ENCODE measurements around the gene CRIP1.

Gene CRIP1

GRCh38 chr14:105452963-105453362, 33.7 kb upstream of the CRIP1 start:
- DNase-seq = no peak

GRCh38 chr14:105453847-105454246, 32.8 kb upstream of the CRIP1 start:
- no peak for DNase-seq

DNA sequence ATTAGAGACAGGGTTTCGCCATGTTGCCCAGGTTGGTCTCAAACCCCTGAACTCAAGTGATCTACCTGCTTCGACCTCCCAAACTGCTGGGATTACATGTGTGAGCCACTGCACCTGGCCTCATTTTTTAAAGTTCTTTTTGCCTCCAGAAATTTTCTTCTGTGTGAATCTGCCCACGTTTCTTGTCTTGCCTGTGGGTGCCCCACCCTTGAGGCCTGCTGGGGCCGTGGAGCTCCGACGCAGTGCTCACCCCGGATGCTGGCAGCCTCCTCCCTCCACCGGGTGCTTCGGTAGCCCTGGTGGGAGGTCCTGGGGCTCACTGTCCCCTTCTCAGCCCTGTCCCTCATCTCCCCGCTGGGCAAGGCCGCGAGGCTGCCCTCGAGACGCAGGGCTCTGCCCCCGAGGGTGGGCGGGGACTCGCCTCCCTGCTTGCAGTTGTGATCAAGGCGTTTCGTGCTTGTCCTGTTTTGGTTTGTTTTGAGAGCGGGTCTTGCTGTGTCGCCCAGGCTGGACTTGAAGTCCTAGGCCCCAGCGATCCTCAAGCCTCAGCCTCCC, 31.5 kb upstream of the CRIP1 start:
- no peak for DNase-seq

DNA sequence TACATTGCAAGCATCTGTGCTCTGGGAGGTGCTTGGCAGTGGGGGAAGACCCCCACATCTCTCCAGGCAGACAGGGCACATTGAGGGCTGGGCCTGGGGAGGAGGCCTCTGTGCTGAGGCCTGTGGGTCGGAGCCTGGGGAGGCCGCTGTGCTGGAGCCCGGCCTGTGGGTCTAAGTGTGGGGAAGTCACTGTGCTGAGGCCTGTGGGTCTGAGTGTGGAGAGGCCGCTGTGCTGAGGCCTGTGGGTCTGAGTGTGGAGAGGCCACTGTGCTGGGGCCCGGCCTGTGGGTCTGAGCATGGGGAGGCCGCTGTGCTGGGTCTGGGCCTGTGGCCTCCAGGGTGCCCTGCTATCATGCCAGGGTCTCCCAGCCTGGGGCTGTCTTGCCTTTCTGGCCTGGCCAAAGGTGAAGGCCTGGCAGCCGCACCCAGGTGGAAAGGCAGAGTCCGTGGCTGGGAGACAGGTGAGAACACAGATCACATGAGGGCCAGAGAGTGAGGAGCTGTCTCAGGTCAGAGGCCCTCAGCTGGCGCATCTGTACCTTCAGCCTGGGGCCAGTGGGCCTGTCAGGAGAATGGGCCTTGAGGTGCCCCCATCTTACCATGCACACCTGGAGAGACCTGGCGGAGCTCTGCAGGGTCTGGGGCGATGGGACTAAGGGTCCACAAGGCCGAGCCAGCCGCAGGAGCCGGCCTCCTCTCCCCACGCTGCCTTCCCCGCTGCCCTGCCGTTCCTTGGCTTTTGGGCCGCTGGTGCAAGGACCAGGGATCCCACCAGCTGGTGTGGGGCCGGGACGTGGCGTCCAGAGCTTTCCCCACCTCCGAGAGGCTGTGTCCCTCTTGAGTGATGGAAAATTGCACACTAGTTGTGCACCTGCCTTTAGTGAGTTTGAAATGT, 30.7 kb upstream of the CRIP1 start:
- DNase-seq = no peak

DNA sequence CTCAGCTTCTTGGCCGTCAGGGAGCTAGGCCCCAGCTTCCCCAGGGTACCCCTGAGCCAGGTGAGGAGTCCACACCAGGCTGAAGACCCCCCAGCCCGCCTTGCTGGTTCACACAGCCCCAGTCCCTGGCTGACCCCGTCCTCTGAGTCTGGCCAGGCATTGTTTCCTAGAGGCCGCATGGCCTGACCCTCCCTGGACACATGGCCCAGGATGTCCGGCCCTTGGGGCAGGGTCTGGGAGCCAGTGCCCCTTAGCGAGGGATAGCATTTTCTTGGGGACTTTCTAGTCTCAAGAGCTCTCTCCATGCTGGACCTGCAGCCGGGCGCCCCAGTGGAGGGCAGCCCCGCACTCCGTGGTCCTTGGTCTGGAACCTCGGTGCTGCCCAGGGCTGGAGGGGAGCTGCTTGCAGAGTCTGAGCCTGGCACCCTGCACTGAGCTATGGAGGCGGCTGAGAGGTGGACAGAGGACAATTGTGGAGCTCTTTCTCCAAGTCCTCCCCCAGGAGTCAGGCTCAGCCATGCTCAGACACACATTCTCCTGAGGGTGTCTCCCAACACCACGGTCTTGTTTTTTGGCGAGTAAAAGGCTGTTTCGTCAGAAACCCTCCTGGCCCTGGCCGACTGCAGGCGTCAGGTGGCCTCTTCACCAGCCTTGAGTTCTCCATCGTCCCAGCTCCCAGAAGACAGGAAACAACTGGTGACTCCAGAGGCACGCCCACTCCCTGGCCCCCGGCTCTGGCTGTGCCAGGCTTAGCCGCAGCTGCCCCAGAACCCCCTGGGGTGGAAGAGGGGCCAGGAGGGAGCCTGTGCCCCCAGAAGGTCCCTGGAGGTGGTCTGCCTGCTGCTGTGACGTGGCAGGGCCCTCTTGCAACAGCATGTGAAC, 29.7 kb upstream of the CRIP1 start:
- DNase-seq = no peak

DNA sequence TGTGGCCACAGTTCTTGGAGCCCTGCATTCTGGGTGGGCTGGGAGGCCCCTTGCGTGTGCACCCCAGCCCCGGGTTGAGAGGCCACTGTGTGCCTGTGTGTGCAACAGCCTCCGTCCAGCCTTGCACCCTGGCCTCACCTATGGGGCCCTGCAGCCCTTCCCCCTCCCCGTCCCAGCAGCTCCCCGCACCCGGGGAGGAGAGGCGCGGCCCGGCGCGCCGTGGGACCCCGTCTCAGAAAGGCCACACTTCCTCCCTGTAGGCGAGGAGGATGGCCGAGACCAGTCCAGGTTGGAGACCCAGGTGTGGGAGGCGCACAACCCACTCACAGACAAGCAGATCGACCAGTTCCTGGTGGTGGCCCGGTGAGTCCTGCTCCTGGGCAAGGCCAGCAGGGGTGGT, 28.7 kb upstream of the CRIP1 start:
- no peak for DNase-seq

DNA sequence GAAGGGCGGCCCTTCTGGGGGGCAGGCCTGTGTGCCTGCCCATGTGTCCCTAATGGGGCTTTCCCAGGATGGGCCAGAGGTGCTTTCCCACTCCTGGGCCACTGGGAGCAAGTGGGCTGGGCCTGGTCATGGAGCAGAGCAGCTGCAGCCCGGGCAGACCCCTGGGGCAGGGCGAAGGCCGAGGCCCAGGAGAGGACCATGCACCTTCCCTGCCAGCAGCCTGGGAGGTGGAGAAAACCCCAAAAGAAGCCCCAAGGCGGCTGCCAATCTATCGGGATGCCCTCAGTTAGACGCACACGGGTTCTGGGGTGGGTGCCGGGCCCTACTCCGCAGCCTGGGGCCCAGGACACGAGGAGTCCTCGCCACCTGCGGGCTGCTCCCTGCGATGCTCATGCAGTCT, 28.1 kb upstream of the CRIP1 start:
- no peak for DNase-seq

DNA sequence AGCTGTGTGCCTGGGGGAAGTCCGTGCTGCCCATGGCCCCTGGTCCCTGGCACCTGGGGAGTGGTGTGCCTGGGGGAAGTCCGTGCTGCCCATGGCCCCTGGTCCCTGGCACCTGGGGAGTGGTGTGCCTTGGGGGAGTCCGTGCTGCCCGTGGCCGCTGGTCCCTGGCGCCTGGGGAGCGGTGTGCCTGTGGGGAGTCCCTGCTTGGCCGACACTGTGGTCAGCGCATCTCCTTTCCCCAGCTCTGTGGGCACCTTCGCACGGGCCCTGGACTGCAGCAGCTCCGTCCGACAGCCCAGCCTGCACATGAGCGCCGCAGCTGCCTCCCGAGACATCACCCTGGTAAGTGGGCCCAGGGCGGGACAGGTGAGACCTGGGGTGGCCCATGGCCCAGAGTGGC, 26.6 kb upstream of the CRIP1 start:
- no peak for DNase-seq

DNA sequence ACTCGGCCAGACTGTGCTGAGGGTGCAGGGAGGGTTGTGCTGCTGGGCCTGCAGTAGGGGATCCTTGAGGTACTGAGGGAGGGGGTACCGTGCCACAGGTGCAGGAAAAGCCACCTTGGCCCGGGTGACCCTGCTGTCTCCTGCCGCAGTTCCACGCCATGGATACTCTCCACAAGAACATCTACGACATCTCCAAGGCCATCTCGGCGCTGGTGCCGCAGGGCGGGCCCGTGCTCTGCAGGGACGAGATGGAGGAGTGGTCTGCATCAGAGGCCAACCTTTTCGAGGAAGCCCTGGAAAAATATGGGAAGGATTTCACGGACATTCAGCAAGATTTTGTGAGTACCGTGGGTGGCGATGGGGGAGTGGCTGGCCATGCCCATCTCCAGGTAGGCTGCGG, 26.1 kb upstream of the CRIP1 start:
- DNase-seq = no peak

GRCh38 chr14:105461903-105462302, 24.8 kb upstream of the CRIP1 start:
- no peak for DNase-seq

GRCh38 chr14:105464501-105464900, 22.2 kb upstream of the CRIP1 start:
- DNase-seq = no peak

DNA sequence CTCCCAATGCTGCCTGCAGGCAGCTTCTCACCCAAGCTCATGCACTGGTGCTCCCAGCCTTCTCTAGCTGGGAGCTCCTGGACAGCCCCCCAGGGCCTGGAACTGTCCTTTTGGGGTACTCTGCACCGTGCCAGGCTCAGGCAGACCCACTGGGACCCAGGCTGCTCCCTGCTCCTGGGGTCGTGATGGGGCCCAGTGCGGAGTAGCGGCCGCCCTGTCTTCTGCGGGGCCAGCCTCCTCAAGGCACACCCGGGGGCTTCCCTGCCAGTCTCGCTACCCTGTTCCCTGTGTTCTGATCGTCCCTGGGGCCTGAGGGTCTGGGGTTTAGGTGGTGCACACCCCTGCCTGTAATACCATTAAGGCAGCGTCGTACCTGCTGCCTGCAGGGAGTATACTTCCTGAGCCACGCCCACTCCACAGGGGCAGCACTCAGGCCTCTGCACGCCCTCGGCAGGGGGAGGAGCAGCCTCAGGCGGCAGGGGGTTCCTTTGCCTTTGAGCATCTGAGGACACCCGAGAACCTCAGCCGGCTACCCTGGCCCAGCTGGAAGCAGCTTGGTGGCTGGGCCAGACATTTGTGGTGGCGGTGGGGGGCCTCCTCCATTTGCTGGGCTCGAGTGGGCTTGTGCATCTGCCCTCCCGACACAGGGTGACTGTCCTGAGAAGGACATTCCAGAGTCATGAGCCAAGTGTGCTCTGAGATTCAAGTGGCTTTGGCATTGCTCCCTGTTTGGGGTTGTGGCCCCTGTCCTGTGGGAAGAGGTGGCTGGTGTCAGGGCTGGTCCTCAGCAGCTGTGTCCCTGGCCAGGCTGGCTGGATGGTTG, 21.3 kb upstream of the CRIP1 start:
- DNase-seq = no peak

DNA sequence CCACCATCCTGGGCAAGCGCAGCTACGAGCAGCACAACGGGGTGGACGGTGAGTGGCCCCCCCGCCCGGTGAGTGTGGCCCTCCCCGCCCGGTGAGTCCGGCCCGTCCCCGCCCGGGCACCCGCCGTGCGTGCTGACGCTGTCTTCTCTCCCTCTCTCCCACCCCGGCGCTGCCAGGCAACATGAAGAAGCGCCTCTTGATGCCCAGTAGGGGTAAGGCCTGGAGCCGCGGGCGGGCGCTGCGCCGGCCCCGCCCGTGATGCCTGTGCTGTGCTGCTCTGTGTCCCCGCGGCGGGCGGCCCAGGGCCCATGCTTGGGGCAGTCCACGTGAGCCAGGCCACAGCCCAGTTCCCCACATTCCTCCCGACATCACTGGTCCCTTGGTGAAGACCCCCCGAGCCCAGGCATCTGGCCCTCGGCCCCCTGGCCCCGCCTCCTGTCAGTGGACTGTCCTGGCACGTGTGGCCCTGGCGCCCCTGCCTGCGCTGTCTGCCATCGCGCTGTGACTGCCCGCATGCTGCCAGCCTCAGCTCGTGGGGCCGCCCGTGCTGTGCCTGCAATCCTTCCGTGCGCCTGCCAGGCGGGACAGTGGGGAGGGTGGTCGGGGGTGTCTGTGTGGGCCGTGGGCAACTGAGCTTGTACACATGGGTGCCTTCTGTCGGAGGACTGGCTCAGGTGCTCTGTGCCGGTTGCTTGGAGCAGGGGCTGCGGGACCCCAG, 20.0 kb upstream of the CRIP1 start:
- no peak for DNase-seq

GRCh38 chr14:105467249-105467941, 19.3 kb upstream of the CRIP1 start:
- no peak for DNase-seq

- DNase-seq = no peak
These were observed 18.7 kb upstream of the CRIP1 start for GRCh38 chr14:105467942-105468471.

GRCh38 chr14:105468621-105469241, 18.0 kb upstream of the CRIP1 start:
- no peak for DNase-seq

GRCh38 chr14:105469456-105470349, 17.0 kb upstream of the CRIP1 start:
- no peak for DNase-seq

- DNase-seq = no peak
These were observed 16.1 kb upstream of the CRIP1 start for GRCh38 chr14:105470350-105471296.

All from hippocampal formation (tissue), 2 donors.